HFF-Myc (cell line): Measurements from ENCODE around the gene ADAMTS17.
"Not testable (repeated sequence)": the region's sequence is repeated elsewhere in the genome, so short reads cannot be mapped to it uniquely, and the experiment has no call there.

Experiments used
- DNase-seq: peaks from one replicate; pipeline ENCODE4 v3.0.0-alpha.2; 2011; ENCODE audit warnings: low read depth; ENCODE audit errors: extremely low read depth
- H3K4me3 ChIP-seq: replicated peaks from 2 replicates; pipeline ENCODE4 v1.5.1; 2011; ENCODE audit warnings: low read depth, mild to moderate bottlenecking, control low read depth, low read length
- CTCF ChIP-seq: IDR thresholded peaks from 2 replicates; pipeline ENCODE4 v1.5.1; 2012; ENCODE audit warnings: mild to moderate bottlenecking, low read depth, low read length, control low read depth; ENCODE audit errors: missing control alignments

Gene ADAMTS17

GRCh38 chr15:100339999-100340398 lies 1.8 kb downstream of the ADAMTS17 start:
- TF ChIP-seq CTCF = no peak
- DNase-seq = no peak
- no peak overlapping the region for H3K4me3 ChIP-seq

GRCh38 chr15:100339451-100339850 lies 2.3 kb downstream of the ADAMTS17 start:
- H3K4me3 ChIP-seq, DNase-seq: not testable (repeated sequence)

DNA sequence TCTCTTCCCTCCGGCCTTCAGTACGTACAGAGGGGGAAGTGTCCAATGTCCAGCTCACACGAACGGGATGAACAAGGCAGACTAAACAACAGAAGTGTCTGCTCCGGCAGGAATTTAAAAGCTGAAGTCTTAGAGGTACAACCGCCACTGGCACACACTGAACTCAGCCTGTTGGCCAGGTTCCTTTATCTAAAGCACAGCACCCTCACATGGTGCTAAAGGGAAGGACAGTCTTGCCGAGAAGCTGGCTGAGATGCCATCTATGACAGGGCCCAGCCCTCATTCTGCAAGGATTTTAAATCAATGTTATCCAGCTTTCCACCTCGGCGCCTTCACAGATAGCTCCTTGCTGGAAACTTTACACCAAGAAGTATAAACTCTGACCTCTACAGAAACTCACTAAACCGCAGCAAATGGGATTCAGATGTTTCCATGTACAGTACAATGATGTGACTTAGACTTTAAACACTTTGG lies 2.8 kb downstream of the ADAMTS17 start:
- TF ChIP-seq CTCF = peak; percentile 24
- H3K4me3 ChIP-seq = no peak overlapping the region
- DNase-seq = peak; percentile 27

DNA sequence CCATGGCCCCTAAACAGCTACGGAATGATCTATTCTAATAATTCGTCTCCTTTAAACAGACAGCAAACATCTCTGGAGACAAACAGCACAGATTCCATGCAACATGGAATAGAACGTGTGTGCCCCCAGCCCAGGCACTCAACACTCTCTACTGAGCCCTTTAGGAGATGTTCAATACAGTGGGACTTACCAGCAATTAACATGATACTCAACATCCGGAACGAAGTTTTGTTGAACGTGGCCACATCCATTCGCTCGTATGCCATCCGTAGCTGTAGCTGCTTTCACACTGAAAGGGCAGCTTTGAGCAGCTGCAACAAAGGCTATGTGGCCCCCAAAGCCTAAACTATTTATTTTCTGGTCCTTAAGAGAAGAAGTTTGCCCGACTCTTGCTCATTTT lies 3.5 kb downstream of the ADAMTS17 start:
- H3K4me3 ChIP-seq = no peak overlapping the region
- TF ChIP-seq CTCF = no peak
- DNase-seq = no peak

- no peak for DNase-seq
- no peak for TF ChIP-seq CTCF
Measured at GRCh38 chr15:100337096-100338044, 4.4 kb downstream of the ADAMTS17 start.

GRCh38 chr15:100336061-100336460 lies 5.7 kb downstream of the ADAMTS17 start:
- no peak overlapping the region for H3K4me3 ChIP-seq
- no peak for TF ChIP-seq CTCF
- no peak for DNase-seq

More at GRCh38 chr15:100337096-100338044, 4.4 kb downstream of the ADAMTS17 start:
- no peak overlapping the region for H3K4me3 ChIP-seq

- TF ChIP-seq CTCF = no peak
- no peak overlapping the region for H3K4me3 ChIP-seq
- DNase-seq = no peak
Measured at GRCh38 chr15:100335335-100335999, 6.3 kb downstream of the ADAMTS17 start.
